HL-60/S4 (cell line): ENCODE measurements around the gene SEZ6L2.
"Not testable (repeated sequence)": the region's sequence is repeated elsewhere in the genome, so short reads cannot be mapped to it uniquely, and the experiment has no call there.

Experiments
- in situ Hi-C: fragments of 300-500 bp; cut with MboI; formaldehyde crosslinking; loops from 2 replicates; pipeline ENCODE4 v1.14.3; 2022; ENCODE audit warnings: low sequenced_read_pairs

The SEZ6L2 gene

GRCh38 chr16:29910819-29911675 is 11.7 kb upstream of the SEZ6L2 start:
- in situ Hi-C loops: no loop called here

- in situ Hi-C loops: not testable (repeated sequence)
Measured at GRCh38 chr16:29909851-29910250, 10.5 kb upstream of the SEZ6L2 start.

GRCh38 chr16:29909391-29909790 is 10.0 kb upstream of the SEZ6L2 start:
- in situ Hi-C loops: no loop called here

- in situ Hi-C loops: no loop called here
Measured at GRCh38 chr16:29908719-29909220, 9.4 kb upstream of the SEZ6L2 start.

- in situ Hi-C loops: no loop called here
Measured at GRCh38 chr16:29907973-29908372, 8.6 kb upstream of the SEZ6L2 start.

GRCh38 chr16:29906520-29907244 is 7.3 kb upstream of the SEZ6L2 start:
- in situ Hi-C loops: no loop called here

- in situ Hi-C loops: no loop called here
Measured at GRCh38 chr16:29905668-29906067, 6.3 kb upstream of the SEZ6L2 start.

GRCh38 chr16:29904947-29905346 is 5.6 kb upstream of the SEZ6L2 start:
- in situ Hi-C loops: no loop called here

GRCh38 chr16:29903590-29903989 is 4.2 kb upstream of the SEZ6L2 start:
- in situ Hi-C loops: no loop called here

- in situ Hi-C loops: no loop called here
Measured at GRCh38 chr16:29901607-29901945, 2.2 kb upstream of the SEZ6L2 start.

- in situ Hi-C loops: no loop called here
Measured at GRCh38 chr16:29900888-29901606, 1.7 kb upstream of the SEZ6L2 start.

- in situ Hi-C loops: no loop called here
Measured at GRCh38 chr16:29900102-29900887, 945 bp upstream of the SEZ6L2 start, which contains the start of gene ASPHD1. Gene ASPHD1 (plus strand): TSS chr16:29900488. CDS start chr16:29900972, 484 bp downstream.

- in situ Hi-C loops: no loop called here
Measured at GRCh38 chr16:29898804-29899515, 390 bp downstream of the SEZ6L2 start.

- in situ Hi-C loops: no loop called here
Measured at GRCh38 chr16:29898135-29898803, 1.1 kb downstream of the SEZ6L2 start.

GRCh38 chr16:29897333-29897732 is 2.0 kb downstream of the SEZ6L2 start:
- in situ Hi-C loops: no loop called here

GRCh38 chr16:29896841-29897240 is 2.5 kb downstream of the SEZ6L2 start:
- in situ Hi-C loops: no loop called here

- in situ Hi-C loops: no loop called here
Measured at GRCh38 chr16:29894352-29894751, 5.0 kb downstream of the SEZ6L2 start.

GRCh38 chr16:29893553-29893952 is 5.8 kb downstream of the SEZ6L2 start:
- in situ Hi-C loops: no loop called here

- in situ Hi-C loops: no loop called here
Measured at GRCh38 chr16:29892458-29892813, 6.9 kb downstream of the SEZ6L2 start.
